Activated T-helper 17 cell treated with anti-CD3 and anti-CD28 coated beads, Interleukin-2, amount 50 U/mL, for 72 hours (primary cell): ENCODE measurements around the gene BEND2. TPM values are rescaled to one million over a fixed set of nuclear protein-coding genes. Genes with fewer than 3 reads are reported as not detected.
"Not testable (repeated sequence)": the region's sequence is repeated elsewhere in the genome, so short reads cannot be mapped to it uniquely, and the experiment has no call there.

ENCODE experiments used
- ATAC-seq: fragments of 150-1000 bp; cut with Tn5 transposase; replicated peaks from 2 replicates; pipeline ENCODE4 v1.10.0; 2021; ENCODE audit warnings: mild to moderate bottlenecking, moderate library complexity
- H3K27ac Mint-ChIP-seq: one replicate; pipeline ENCODE4 v1.8.0; 2022; ENCODE audit warnings: mixed read lengths
- H3K27me3 Mint-ChIP-seq: one replicate; pipeline ENCODE4 v1.8.0; 2022; ENCODE audit warnings: mixed read lengths
- H3K36me3 Mint-ChIP-seq: one replicate; pipeline ENCODE4 v1.8.0; 2022; ENCODE audit warnings: low read depth, mild to moderate bottlenecking, mixed read lengths
- H3K4me1 Mint-ChIP-seq: one replicate; pipeline ENCODE4 v1.8.0; 2022; ENCODE audit warnings: mixed read lengths
- H3K4me3 Mint-ChIP-seq: one replicate; pipeline ENCODE4 v1.8.0; 2022; ENCODE audit warnings: mild to moderate bottlenecking, mixed read lengths
- H3K9me3 Mint-ChIP-seq: one replicate; pipeline ENCODE4 v1.8.0; 2022; ENCODE audit warnings: mixed read lengths
- total RNA-seq, 2 donors: library from RNA; stranded (reverse); gene quantifications; one replicate each; pipeline ENCODE4 v1.2.3, GENCODE V29; 2022

Gene BEND2
- total RNA-seq, result not detected

DNA sequence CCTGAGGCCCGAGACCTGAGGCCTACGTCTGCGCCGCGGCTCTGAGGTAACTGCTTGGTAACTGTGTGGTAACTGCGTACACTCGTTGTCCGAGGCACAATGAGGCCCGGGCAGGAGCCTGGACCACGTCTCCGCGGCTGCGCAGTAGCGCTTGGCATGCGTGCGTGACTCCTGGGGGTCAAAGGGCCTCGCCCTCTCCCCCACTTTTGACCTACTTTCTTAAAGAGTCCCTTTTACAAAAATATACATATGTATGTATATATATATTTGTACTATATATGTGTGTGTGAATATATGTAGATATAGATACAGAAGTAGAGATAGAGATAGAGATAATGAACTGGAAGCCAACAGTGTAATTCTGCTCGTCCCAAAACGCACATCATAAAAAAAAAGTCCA, at the start of gene BEND2:
Gene BEND2, minus strand, starts transcription at position 101 of the 400 bp plus-strand sequence. CDS start 136 bp downstream, outside the sequence.
- no peak for ATAC-seq
- H3K4me3 Mint-ChIP-seq, result no peak within 1 kb of the TSS
- H3K36me3 Mint-ChIP-seq, result no peaks in the 10 kb centered on the region
- no peaks in the 10 kb centered on the region for H3K27me3 Mint-ChIP-seq
- H3K4me1 Mint-ChIP-seq, result no peaks in the 10 kb centered on the region
- H3K9me3 Mint-ChIP-seq, result no peaks in the 10 kb centered on the region
- H3K27ac Mint-ChIP-seq, result no peak within 1 kb of the TSS

DNA sequence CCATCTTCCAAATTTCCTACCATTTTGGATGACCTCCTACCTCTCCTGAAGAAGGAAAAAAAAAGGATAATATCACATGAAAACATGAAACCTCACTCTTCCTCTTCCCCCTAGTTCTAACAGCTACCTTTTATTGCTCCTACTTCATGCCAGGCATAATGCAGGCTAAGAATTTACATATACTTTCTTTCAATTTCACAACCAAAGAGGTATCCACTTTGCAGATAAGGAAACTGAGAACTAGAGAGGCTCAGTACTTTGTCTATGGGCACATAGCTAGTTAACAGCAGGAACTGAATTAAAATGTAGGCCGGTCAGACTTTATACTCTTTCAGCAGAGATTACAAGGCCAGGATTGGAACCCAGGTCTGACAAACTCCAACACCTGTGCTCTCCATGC, 34.4 kb upstream of the BEND2 start:
- Mint-ChIP-seq H3K36me3 (no peaks in the 10 kb centered on the region), H3K4me1 (no peaks in the 10 kb centered on the region), H3K27ac (no peak overlapping the region), H3K4me3 (no peak overlapping the region), H3K9me3 (no peaks in the 10 kb centered on the region), H3K27me3 (no peaks in the 10 kb centered on the region)
- ATAC-seq, result no peak

DNA sequence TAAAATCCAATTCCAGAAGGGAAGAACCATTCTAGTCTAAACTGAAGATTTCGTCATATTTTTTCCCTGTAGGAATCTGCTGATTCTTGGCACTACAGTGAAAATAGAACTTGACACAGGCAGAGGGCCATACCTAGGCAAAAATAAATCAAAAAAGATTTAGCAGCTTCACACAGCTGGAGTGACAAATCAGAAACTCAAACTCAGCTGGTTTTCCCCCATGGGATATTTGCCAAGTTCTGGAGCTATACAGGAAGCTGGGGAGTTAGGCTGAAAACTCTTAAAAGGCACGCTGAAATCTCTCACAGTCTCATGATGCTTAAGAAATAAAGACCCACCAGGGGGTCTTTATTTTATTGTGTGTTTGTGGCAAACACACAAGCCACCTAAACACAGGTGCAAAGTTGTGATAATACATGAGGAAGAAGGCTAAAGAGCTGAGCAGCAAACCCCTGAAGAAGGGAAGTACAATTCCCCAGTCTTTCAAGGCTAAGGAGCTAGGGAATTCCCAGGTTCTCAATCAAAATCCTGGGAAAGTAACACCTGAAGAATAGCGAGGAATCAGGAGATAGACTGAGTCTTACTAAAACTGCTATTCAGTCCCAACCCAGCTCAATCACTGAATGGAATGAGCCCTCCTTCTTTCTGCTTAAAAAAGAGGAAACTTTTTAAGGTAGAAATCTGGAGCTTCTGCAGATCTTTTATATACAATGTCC, 32.1 kb upstream of the BEND2 start:
- H3K9me3 Mint-ChIP-seq, result no peaks in the 10 kb centered on the region
- no peaks in the 10 kb centered on the region for H3K36me3 Mint-ChIP-seq
- no peak overlapping the region for H3K27ac Mint-ChIP-seq
- no peaks in the 10 kb centered on the region for H3K27me3 Mint-ChIP-seq
- ATAC-seq, result no peak
- H3K4me1 Mint-ChIP-seq, result no peaks in the 10 kb centered on the region
- no peak overlapping the region for H3K4me3 Mint-ChIP-seq

DNA sequence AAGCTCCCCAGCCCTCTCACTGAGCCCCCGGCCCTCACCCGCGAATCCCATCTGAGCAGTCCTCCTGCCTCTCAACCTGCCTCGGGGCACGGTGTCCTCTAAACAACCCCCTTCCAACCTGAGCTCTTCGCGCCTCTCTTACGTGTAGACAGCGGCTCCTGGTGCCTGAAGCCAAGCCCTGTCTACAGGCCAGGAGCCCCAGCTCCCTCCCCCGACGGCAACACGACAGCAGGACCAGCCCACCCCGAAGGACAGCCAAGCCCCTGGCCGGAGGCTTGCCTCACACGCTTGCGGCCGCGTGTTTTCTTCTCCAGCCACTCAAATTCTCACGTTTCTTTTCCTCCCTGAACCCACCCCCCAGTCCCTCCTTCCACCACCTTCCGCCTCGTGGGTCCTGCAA, 9.0 kb upstream of the BEND2 start:
- H3K9me3 Mint-ChIP-seq, H3K27me3 Mint-ChIP-seq, H3K27ac Mint-ChIP-seq, H3K36me3 Mint-ChIP-seq, ATAC-seq, H3K4me1 Mint-ChIP-seq, H3K4me3 Mint-ChIP-seq: not testable (repeated sequence)

DNA sequence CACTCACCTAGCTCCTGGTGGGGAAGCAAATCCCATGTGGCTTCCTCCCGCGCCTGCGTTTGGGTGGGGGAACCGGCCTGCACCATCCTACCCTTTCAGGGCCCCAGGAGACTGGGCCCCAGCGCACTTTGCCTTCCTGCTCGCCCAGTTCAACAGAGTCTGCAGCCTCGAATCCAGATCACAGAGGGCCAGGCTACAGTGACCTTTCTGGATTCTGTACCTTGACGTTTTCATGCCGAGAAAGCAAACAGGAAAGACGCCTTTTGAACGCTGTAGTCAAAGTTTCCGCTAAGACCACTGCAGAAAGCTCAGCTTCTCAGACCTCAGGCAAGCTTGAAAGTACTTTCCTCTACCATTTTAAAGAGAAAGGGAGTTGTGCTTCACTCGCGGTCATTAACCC, 7.4 kb upstream of the BEND2 start:
- Mint-ChIP-seq H3K36me3 (no peaks in the 10 kb centered on the region), H3K27me3 (no peaks in the 10 kb centered on the region), H3K27ac (no peak overlapping the region), H3K4me1 (no peaks in the 10 kb centered on the region), H3K9me3 (no peaks in the 10 kb centered on the region), H3K4me3 (no peak overlapping the region)
- no peak for ATAC-seq

DNA sequence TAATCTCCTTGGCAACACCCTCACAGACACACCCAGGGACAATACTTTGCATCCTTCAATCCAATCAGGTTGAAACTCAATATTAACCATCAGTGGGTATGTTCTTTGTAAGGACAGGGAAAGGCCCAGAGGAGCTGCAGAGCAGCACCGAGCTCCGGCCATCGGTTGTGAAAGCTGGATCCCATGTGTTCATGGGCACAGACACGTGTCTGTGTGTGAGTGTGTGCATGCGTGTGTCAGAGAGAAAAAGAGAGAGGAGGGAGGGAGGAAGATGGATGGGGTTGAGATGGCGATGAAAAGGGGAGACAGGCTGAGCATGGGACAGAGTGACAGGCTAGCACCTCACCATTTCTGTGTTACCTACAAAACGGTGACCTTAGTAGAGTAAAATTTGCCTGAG, 6.8 kb upstream of the BEND2 start:
- no peak for ATAC-seq
- Mint-ChIP-seq H3K27me3 (no peaks in the 10 kb centered on the region), H3K4me1 (no peaks in the 10 kb centered on the region), H3K4me3 (no peak overlapping the region), H3K36me3 (no peaks in the 10 kb centered on the region), H3K27ac (no peak overlapping the region), H3K9me3 (no peaks in the 10 kb centered on the region)

DNA sequence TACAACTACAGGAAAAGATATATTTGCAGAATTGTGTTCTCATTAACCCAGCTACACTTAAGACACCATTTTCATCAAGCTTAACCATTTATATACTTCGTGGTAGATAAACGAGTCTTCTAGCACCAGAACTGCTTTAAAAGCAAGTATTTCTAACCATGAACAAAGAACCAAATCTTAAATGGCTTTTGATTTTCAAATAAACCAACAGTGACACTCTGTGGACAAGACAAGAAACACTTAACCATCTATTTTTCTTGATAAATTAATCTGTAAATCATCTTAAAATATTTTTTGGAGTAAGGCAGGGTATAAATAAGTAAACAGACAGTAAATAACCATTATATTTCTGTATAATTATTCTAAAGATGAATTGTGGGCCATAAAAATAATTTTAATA, 10.2 kb downstream of the BEND2 start:
- Mint-ChIP-seq H3K4me1 (no peaks in the 10 kb centered on the region), H3K36me3 (no peaks in the 10 kb centered on the region), H3K27me3 (no peaks in the 10 kb centered on the region), H3K27ac (no peak overlapping the region), H3K4me3 (no peak overlapping the region), H3K9me3 (no peaks in the 10 kb centered on the region)
- no peak for ATAC-seq

DNA sequence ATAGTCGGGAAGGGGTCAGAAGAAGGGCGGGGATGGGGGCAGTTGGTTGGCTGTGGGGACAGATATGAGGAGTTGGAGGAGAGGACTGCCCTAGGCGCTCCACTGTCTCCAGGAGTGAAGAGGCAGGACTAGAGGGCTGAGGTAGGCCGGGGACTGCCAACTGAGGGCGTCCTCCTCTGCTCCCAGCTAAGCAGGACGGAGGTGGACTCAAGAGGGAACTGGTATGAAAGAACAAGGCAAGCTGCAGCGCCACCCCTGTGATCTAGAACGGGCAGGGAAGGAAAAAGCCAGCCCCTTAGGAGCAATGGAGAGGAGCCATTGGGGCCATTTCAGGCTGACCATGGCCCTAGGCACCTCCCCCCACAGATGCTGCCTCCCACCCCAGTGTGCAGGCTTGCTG, 14.0 kb downstream of the BEND2 start:
- no peak for ATAC-seq
- Mint-ChIP-seq H3K36me3 (no peaks in the 10 kb centered on the region), H3K27me3 (no peaks in the 10 kb centered on the region), H3K4me1 (no peaks in the 10 kb centered on the region), H3K4me3 (no peak overlapping the region), H3K27ac (no peak overlapping the region), H3K9me3 (no peaks in the 10 kb centered on the region)

DNA sequence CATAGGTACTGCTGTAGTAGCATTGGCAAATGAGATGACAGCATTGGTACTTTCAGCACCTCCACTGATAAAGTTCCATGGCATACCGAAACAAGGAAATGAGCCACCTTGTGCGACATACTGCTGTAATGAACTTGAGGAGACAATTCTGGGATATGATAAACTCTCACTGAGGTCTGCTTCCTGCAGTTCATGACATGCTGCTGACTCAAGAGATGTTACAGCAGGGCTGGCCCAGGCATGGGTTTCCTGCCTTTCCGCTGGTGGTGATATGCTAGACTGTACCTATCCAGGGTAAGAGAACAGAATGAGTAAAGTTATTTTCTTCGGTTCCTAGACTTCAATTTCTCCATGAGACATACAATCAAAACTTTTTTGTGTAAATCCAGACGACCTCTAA, 17.1 kb downstream of the BEND2 start:
- Mint-ChIP-seq H3K27ac (no peak overlapping the region), H3K27me3 (no peaks in the 10 kb centered on the region), H3K36me3 (no peaks in the 10 kb centered on the region), H3K4me3 (no peak overlapping the region), H3K4me1 (no peaks in the 10 kb centered on the region), H3K9me3 (no peaks in the 10 kb centered on the region)
- no peak for ATAC-seq

DNA sequence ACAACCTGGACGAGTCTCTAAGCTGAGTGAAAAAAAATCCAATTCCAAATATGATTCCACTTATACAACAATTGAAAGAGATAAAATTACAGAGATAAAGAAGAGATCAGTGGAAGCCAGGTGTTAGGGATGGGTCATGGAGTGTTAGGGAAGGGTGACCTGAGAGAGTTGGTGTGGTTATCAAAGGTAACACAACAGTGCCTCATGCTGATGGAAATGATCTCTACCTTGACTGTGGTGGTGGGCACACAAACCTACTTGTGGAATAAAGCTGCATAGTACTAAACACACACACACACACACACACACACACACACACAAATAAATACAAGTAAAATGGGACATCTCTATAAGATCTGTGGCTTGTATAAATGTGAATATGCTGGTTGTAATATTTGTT, 26.0 kb downstream of the BEND2 start:
- Mint-ChIP-seq H3K27me3 (no peaks in the 10 kb centered on the region), H3K27ac (no peak overlapping the region), H3K36me3 (no peaks in the 10 kb centered on the region), H3K9me3 (no peaks in the 10 kb centered on the region), H3K4me1 (no peaks in the 10 kb centered on the region), H3K4me3 (no peak overlapping the region)
- no peak for ATAC-seq

DNA sequence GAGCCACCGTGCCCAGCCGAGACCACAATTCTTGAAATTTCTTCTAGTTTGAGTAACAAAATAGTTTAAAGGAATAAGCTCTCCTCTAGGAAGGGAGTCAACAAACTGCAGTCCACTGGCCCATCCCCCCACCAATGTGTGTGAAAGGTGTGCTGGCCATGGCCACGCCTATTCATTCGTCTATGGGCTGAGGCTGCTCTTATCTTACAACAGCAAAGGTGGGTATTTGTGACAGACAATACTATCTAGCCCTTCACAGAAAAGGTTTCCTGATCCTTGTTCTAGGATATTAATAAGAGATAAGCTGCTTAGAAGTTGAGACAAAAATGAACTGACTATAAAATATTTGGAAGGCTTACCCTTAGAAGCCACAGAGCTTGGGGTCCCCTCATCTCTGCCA, 41.2 kb downstream of the BEND2 start:
- Mint-ChIP-seq H3K36me3 (no peaks in the 10 kb centered on the region), H3K9me3 (no peaks in the 10 kb centered on the region), H3K4me3 (no peak overlapping the region), H3K27me3 (peaks cover 10% of the 10 kb centered on the region), H3K27ac (no peak overlapping the region), H3K4me1 (no peaks in the 10 kb centered on the region)
- no peak for ATAC-seq

DNA sequence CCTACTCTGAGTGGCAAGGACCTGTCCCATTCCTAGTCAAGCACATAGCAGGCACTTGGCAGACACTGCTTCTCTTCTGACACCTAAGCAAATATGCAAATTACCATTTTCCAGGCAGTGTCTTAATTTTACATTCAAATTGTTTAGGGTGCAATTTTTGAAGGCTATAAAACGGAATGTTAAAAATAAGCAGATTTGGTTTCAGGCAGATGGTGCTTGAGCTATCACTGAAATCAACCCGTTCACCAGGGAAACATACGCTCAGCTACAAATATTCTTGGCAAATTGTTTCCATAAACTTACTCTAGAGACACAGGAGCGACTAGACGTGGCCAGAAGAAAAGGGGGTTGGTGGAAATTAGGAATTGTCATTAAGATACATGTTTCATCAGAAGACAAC, 45.7 kb downstream of the BEND2 start:
- Mint-ChIP-seq H3K4me3 (no peak overlapping the region), H3K9me3 (no peaks in the 10 kb centered on the region), H3K36me3 (no peaks in the 10 kb centered on the region), H3K27ac (no peak overlapping the region), H3K4me1 (no peaks in the 10 kb centered on the region), H3K27me3 (peaks cover 7% of the 10 kb centered on the region)
- no peak for ATAC-seq

DNA sequence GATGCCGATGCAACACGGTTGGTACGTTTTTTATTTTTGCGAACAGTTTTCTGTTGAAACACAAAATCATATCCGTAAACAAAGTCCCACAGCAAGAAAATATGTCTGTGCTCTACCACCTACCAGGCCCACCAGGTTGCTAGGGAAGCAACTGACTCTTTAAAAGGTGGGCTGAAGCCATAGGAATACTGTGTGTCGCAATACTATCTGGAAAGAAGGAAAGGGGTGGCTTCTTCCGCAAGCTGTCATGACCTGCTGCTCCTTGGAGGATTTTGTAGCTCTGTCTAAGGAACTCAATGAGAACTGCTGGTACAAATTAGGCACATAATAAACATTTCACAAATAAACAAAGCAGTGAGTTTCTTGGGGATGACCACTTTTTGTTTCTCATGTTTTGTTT, 46.5 kb downstream of the BEND2 start:
- Mint-ChIP-seq H3K27me3 (peaks cover 7% of the 10 kb centered on the region), H3K36me3 (no peaks in the 10 kb centered on the region), H3K4me3 (no peak overlapping the region), H3K4me1 (no peaks in the 10 kb centered on the region), H3K27ac (no peak overlapping the region), H3K9me3 (no peaks in the 10 kb centered on the region)
- no peak for ATAC-seq

DNA sequence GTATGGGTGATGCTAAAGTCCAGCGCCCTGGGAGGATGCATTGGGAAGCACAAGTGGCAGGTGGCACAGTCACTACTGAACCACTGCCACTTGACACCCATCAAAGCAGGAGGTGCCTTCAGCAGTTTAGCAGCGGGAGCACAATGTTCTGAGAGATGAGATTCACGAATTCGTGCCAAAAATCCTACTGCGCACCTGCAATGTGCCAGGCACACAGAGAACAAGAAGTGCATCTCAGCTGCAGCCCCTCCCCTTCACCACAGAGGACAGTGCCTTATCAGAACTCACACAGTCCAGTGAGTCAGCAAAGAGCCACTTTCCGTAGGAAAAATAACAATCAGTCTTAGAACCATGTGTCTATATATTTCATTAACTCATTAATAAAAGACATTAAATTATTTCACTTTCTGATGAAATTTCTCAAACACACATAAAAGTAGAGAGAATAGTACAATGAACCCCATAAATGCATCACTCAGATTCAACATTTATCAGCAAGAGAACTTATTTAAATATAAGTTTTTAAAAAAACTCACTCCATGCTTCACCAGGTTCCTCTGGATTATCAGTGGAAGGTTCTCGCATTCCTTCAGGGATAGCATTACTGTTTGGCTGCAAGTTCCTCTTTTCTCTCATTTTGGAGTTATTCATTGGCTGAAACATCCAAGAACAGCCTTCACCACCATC, 47.0 kb downstream of the BEND2 start:
- Mint-ChIP-seq H3K27ac (no peak overlapping the region), H3K4me1 (no peaks in the 10 kb centered on the region), H3K9me3 (no peaks in the 10 kb centered on the region), H3K27me3 (peaks cover 7% of the 10 kb centered on the region), H3K36me3 (no peaks in the 10 kb centered on the region), H3K4me3 (no peak overlapping the region)
- ATAC-seq, result no peak

DNA sequence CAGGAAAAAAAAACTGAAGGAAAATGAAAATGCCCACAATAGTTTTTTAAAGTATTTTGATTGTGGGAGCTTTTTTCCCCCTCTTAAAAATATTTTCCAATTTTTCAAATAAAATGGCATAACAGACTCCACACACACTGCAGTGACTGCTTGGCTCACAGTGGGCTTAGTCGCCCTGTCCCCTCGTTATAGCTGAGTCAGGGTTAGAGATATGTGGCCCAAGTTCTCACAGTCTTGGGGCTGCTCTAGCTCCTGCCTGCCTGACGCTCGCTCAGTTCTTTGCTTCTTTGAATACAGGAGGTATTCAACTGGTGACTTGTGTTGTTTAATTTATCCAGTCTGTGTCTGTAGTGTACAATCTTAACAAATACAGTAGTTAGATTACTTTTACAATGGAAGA, 47.7 kb downstream of the BEND2 start:
- Mint-ChIP-seq H3K4me3 (no peak overlapping the region), H3K9me3 (no peaks in the 10 kb centered on the region), H3K4me1 (no peaks in the 10 kb centered on the region), H3K36me3 (no peaks in the 10 kb centered on the region), H3K27ac (no peak overlapping the region), H3K27me3 (peaks cover 4% of the 10 kb centered on the region)
- no peak for ATAC-seq
